ENCODE measurements around the gene RAB20.

- TF ChIP-seq CTCF (IDR thresholded peaks at IDR 0.05; ENCODE audit: poor library complexity, severe bottlenecking) (no peak), REST (IDR thresholded peaks at IDR 0.05; ENCODE audit: borderline replicate concordance) (no peak), TAF1 (IDR thresholded peaks at IDR 0.05; ENCODE audit: low read depth) (no peak), EZH2 (IDR thresholded peaks at IDR 0.05; ENCODE audit: borderline replicate concordance, insufficient read depth, low read length, poor library complexity, severe bottlenecking) (no peak), MXI1 (conservative IDR thresholded peaks at IDR 0.05; ENCODE audit: poor library complexity, severe bottlenecking) (no peak)
Measured at GRCh38 chr13:110568612-110569011, 7.1 kb upstream of the RAB20 start.
